Urinary bladder (tissue), 4 donors: ENCODE data around the gene PRKD1. TPM values are rescaled to one million over a fixed set of nuclear protein-coding genes. Genes with fewer than 3 reads are reported as not detected.
"Not testable (repeated sequence)": the region's sequence is repeated elsewhere in the genome, so short reads cannot be mapped to it uniquely, and the experiment has no call there.

Experiments used
- DNase-seq: peaks from one replicate; pipeline ENCODE4 v3.0.0-alpha.2; 2015; ENCODE audit errors: extremely low spot score
- H3K27ac ChIP-seq: one replicate; pipeline ENCODE4 v1.5.1; 2013; ENCODE audit warnings: low read depth, mild to moderate bottlenecking, moderate library complexity
- H3K36me3 ChIP-seq: one replicate; pipeline ENCODE4 v1.6.1; 2013; ENCODE audit warnings: mild to moderate bottlenecking, moderate library complexity; ENCODE audit not compliant: insufficient read depth
- H3K4me1 ChIP-seq: one replicate; pipeline ENCODE4 v1.6.1; 2013; ENCODE audit warnings: mild to moderate bottlenecking, moderate library complexity; ENCODE audit not compliant: insufficient read depth
- H3K4me3 ChIP-seq: one replicate; pipeline ENCODE4 v1.5.1; 2013; ENCODE audit warnings: low read depth, low read length
- WGBS: extraction: QIAGEN DNeasy Blood & Tissue Kit; methylation state at CpG from one replicate; pipeline ENCODE4 v1.1.7; 2013; 5-methylcytosine and 5-hydroxymethylcytosine counted together
- polyA plus RNA-seq: library from polyadenylated mRNA; stranded (reverse); fragments of 200-250 nt; gene quantifications from one replicate; pipeline ENCODE4 v1.2.3, GENCODE V29; 2013
- total RNA-seq: library from RNA; depleted of rRNA; stranded (reverse); fragments of >200 nt; gene quantifications from one replicate; pipeline ENCODE4 v1.2.3, GENCODE V29; 2014
- donor health status: healthy with polysubstance abuse.
- donor health status: healthy.

Gene PRKD1
- total and polyA plus RNA-seq, 2 donors = 17.7 to 27.7 TPM

GRCh38 chr14:29752221-29752923 is 175.3 kb downstream of the PRKD1 start:
- 78% methylated on average over 3 of the region's 3 CpGs for WGBS
- Histone ChIP-seq H3K27ac (no peak overlapping the region), H3K4me3 (no peak overlapping the region), H3K4me1 (no peaks in the 10 kb centered on the region), H3K36me3 (no peaks in the 10 kb centered on the region)
- DNase-seq = no peak

DNA sequence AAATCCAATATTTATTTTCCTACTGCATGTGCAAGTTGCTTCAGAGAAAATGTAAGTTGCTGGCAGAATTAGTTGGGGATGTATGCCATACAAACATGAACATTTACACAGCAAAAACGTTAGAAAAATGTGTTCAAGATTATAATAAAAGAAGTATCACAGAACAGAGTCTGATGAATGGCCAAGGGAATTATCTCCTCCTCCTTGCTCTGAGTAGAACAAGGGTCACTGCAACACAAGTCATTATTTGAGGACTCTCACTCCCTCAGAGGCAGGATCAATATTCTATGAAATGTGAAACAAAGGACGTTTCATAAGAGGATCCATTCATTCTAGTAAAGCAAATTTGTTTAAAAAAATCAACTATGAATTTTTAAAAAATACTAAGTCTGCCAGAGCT is 177.8 kb downstream of the PRKD1 start:
- WGBS = 47% methylated on average over 2 of the region's 2 CpGs
- H3K4me3 ChIP-seq = no peak overlapping the region
- H3K4me1 ChIP-seq = no peaks in the 10 kb centered on the region
- no peak for DNase-seq
- H3K27ac ChIP-seq = no peak overlapping the region
- H3K36me3 ChIP-seq = no peaks in the 10 kb centered on the region

DNA sequence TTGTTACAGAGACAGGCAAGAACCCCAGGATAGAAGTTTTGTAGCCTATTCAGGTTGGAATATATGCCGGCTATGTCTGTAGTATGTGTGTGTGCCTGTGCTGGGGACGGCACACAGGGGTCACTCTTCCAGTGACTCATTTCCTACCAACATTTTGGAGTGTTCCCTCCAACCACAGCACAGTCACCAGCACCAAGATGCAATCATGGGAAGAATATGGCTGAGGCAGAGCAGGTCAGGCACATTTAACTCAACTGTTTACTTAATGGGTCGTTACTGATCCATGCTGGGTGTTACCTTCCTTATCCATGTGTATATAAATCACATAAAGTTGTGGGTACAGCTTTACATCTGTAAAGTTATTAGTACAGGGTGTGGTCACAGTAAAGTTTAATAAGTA is 178.3 kb downstream of the PRKD1 start:
- 59% methylated on average over 3 of the region's 3 CpGs for WGBS
- no peak overlapping the region for H3K4me3 ChIP-seq

GRCh38 chr14:29745863-29746262 is 181.8 kb downstream of the PRKD1 start:
- 58% methylated on average over 3 of the region's 3 CpGs for WGBS
- DNase-seq = no peak
- H3K4me3 ChIP-seq = no peak overlapping the region
- no peak overlapping the region for H3K27ac ChIP-seq
- H3K4me1 ChIP-seq = no peaks in the 10 kb centered on the region
- H3K36me3 ChIP-seq = no peaks in the 10 kb centered on the region

More for the DNA sequence above, 178.3 kb downstream of the PRKD1 start:
- H3K27ac ChIP-seq = no peak overlapping the region
- H3K4me1 ChIP-seq = no peaks in the 10 kb centered on the region
- H3K36me3 ChIP-seq = no peaks in the 10 kb centered on the region
- DNase-seq = no peak

GRCh38 chr14:29743531-29743930 is 184.1 kb downstream of the PRKD1 start:
- WGBS = 46% methylated on average over 3 of the region's 3 CpGs
- Histone ChIP-seq H3K36me3 (no peaks in the 10 kb centered on the region), H3K27ac (no peak overlapping the region), H3K4me3 (no peak overlapping the region), H3K4me1 (no peaks in the 10 kb centered on the region)
- DNase-seq = no peak

- H3K27ac ChIP-seq = no peak overlapping the region
- WGBS = 24% methylated on average over 5 of the region's 5 CpGs
Measured at GRCh38 chr14:29741909-29742401, 185.7 kb downstream of the PRKD1 start.

DNA sequence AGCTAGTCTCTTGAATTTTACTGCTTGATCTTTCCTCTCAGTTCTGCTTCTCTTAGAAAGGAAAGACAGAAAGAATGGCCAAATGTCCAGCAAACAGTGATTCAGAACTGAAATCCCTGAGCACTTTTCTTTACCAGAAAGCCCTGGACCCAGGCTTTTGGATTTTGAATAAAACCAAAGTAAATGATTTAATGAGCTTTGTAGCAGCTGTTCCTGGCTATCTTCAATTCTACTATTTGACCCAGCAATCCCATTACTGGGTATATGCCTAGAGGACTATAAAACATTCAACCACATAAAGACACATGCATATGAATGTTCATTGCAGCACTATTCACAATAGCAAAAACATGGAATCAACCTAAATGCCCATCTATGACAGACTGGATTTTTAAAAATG is 187.2 kb downstream of the PRKD1 start:
- Histone ChIP-seq H3K4me3 (no peak overlapping the region), H3K27ac (no peak overlapping the region), H3K4me1 (no peaks in the 10 kb centered on the region), H3K36me3 (no peaks in the 10 kb centered on the region)
- no peak for DNase-seq

More at GRCh38 chr14:29741909-29742401, 185.7 kb downstream of the PRKD1 start:
- Histone ChIP-seq H3K4me3 (no peak overlapping the region), H3K4me1 (no peaks in the 10 kb centered on the region), H3K36me3 (no peaks in the 10 kb centered on the region)
- DNase-seq = no peak

DNA sequence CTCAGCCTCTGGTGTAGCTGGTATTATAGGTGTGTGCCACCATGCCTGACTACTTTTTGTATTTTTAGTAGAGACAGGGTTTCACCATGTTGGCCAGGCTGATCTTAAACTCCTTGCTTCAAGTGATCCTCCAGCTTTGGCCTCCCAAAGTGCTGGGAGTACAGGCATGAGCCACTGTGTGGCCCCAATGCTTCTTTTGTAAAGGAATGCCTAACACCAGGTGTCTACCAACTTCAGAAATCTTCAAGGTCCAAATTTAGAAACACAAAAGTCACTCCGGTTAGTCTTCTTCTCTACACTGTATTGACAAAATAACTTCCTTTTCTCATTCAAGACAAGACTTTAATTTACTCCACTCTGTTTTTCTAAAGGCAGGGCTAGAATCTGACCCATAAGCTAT is 188.7 kb downstream of the PRKD1 start:
- WGBS = 94% methylated on average over 1 of the region's 1 CpG
- Histone ChIP-seq H3K4me1 (no peaks in the 10 kb centered on the region), H3K27ac (no peak overlapping the region), H3K4me3 (no peak overlapping the region), H3K36me3 (no peaks in the 10 kb centered on the region)
- no peak for DNase-seq

DNA sequence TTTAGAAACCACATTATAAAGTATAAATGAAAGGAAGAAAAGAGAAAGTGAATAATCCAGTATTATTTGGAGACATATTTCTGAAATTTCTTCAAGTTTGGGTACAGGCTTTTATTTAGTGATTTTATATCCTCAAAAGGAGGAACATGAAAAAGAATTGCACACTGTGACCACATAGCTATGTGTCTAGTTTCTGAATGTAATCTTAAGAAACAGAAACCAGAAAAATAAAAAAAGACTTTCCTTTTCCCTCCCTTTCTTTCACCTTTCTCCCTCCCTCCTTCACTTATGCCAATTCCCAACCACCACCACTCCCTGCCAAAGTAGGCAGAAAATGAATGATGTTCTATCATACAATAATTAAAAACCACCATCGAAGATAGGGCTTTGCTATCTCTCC is 189.6 kb downstream of the PRKD1 start:
- H3K4me1 ChIP-seq = no peaks in the 10 kb centered on the region
- 82% methylated on average over 1 of the region's 1 CpG for WGBS
- H3K27ac ChIP-seq = no peak overlapping the region
- DNase-seq = no peak
- H3K4me3 ChIP-seq = no peak overlapping the region
- H3K36me3 ChIP-seq = no peaks in the 10 kb centered on the region

- Histone ChIP-seq H3K36me3 (no peaks in the 10 kb centered on the region), H3K27ac (no peak overlapping the region), H3K4me1 (no peaks in the 10 kb centered on the region), H3K4me3 (no peak overlapping the region)
- no peak for DNase-seq
- 92% methylated on average over 4 of the region's 4 CpGs for WGBS
Measured at GRCh38 chr14:29735459-29735858, 192.2 kb downstream of the PRKD1 start.

- H3K4me3 ChIP-seq = no peak overlapping the region
- no peaks in the 10 kb centered on the region for H3K4me1 ChIP-seq
- H3K36me3 ChIP-seq = no peaks in the 10 kb centered on the region
- WGBS = 97% methylated on average over 1 of the region's 1 CpG
- no peak for DNase-seq
- no peak overlapping the region for H3K27ac ChIP-seq
Measured at GRCh38 chr14:29734732-29735131, 192.9 kb downstream of the PRKD1 start.

- DNase-seq, H3K27ac ChIP-seq, H3K36me3 ChIP-seq, H3K4me3 ChIP-seq, H3K4me1 ChIP-seq: not testable (repeated sequence)
- WGBS = 89% methylated on average over 4 of the region's 4 CpGs
Measured at GRCh38 chr14:29726560-29727331, 200.9 kb downstream of the PRKD1 start.

DNA sequence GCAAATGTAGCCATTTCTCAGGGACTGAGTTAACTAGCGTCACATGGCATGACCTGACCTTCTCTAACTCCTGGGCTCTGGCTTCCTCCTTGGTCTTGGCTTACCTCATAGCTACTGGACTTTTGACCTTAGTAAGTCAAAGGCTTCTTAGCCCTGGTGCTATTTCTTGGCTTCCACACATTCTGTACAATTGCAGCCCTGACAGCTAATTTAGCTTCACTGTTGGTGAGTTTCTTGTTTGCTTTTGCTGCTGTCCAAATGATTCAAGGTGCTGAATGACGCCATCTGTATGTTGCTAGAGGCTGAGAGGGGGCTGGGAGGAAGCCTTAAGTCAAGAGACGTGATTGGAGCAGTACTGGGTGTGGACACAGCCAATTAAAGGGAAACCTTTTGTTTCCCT is 202.7 kb downstream of the PRKD1 start:
- Histone ChIP-seq H3K27ac (no peak overlapping the region), H3K4me1 (no peaks in the 10 kb centered on the region), H3K36me3 (no peaks in the 10 kb centered on the region), H3K4me3 (no peak overlapping the region)
- WGBS = 56% methylated on average over 3 of the region's 3 CpGs
- DNase-seq = no peak

GRCh38 chr14:29722831-29723230 is 204.8 kb downstream of the PRKD1 start:
- no peak overlapping the region for H3K4me3 ChIP-seq
- no peak for DNase-seq
- 100% methylated on average over 1 of the region's 1 CpG for WGBS

More at GRCh38 chr14:29722831-29723230, 204.8 kb downstream of the PRKD1 start:
- no peaks in the 10 kb centered on the region for H3K36me3 ChIP-seq
- H3K27ac ChIP-seq = no peak overlapping the region
- H3K4me1 ChIP-seq = no peaks in the 10 kb centered on the region
